ENCODE data around the gene TK2. TPM values are rescaled to one million over a fixed set of nuclear protein-coding genes. Genes with fewer than 3 reads are reported as not detected.

The TK2 gene
- total RNA-seq, 1 donor, result 73.5 TPM

DNA sequence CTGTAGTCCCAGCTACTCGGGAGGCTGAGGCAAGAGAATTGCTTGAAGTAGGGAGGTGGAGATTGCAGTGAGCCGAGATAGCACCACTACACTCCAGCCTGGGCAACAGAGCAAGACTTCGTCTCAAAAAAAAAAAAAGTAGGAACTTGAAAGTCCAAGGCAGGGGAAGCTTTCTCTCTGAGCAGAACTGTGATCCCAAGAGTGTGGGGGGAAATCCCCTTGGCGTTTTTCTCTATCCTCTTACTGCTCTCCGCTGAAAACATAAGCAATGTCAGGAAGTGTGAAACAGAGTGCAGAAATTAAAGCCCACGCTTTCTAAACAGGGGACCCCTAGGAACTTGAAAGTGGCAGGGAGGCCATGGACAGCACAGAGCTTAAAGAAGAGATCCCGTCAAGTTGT, 44.8 kb upstream of the TK2 start:
- Histone ChIP-seq H3K27ac (ENCODE audit: low read depth, low read length) (no peak overlapping the region), H3K79me2 (ENCODE audit: insufficient read depth, low read length) (no peaks in the 10 kb centered on the region), H3K4me2 (ENCODE audit: insufficient read depth, low read length) (no peak overlapping the region), H3K4me1 (ENCODE audit: insufficient read depth, low read length) (no peaks in the 10 kb centered on the region), H3K9me3 (ENCODE audit: low read depth, low read length) (no peaks in the 10 kb centered on the region), H4K20me1 (ENCODE audit: insufficient read depth, low read length) (no peaks in the 10 kb centered on the region), H3K27me3 (ENCODE audit: insufficient read depth, low read length) (no peaks in the 10 kb centered on the region), H3K4me3 (ENCODE audit: insufficient read depth, low read length) (no peak overlapping the region), H3K36me3 (ENCODE audit: insufficient read depth, low read length) (no peaks in the 10 kb centered on the region), H2AFZ (ENCODE audit: low read length) (no peak overlapping the region)
- DNase-seq (ENCODE audit: insufficient read length, low spot score, missing footprints), result no peak
- TF ChIP-seq, protein P1, sequence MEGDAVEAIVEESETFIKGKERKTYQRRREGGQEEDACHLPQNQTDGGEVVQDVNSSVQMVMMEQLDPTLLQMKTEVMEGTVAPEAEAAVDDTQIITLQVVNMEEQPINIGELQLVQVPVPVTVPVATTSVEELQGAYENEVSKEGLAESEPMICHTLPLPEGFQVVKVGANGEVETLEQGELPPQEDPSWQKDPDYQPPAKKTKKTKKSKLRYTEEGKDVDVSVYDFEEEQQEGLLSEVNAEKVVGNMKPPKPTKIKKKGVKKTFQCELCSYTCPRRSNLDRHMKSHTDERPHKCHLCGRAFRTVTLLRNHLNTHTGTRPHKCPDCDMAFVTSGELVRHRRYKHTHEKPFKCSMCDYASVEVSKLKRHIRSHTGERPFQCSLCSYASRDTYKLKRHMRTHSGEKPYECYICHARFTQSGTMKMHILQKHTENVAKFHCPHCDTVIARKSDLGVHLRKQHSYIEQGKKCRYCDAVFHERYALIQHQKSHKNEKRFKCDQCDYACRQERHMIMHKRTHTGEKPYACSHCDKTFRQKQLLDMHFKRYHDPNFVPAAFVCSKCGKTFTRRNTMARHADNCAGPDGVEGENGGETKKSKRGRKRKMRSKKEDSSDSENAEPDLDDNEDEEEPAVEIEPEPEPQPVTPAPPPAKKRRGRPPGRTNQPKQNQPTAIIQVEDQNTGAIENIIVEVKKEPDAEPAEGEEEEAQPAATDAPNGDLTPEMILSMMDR (IDR thresholded peaks at IDR 0.05; ENCODE audit: extremely low read depth, low read depth, low read length), result no peak

DNA sequence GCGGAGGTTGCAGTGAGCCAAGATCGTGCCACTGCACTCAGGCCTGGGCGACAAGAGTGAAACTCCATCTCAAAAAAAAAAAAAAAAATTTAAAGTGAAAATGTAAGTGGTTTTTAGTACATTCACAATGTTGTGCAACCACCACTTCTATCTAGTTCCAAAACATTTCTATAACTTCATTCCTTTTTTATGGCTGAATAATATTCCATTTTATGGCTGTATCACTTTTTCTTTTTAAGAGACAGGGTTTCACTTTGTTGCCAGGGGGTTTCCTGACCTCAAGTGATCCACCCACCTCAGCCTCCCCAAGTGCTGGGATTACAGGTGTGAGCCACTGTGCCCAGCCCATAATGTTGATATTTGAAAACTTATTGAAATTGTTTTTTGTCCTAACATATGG, 42.9 kb upstream of the TK2 start:
- H2AFZ ChIP-seq (ENCODE audit: low read length), result no peak overlapping the region
- no peaks in the 10 kb centered on the region for H3K9me3 ChIP-seq (ENCODE audit: low read depth, low read length)
- no peaks in the 10 kb centered on the region for H3K79me2 ChIP-seq (ENCODE audit: insufficient read depth, low read length)
- H3K4me2 ChIP-seq (ENCODE audit: insufficient read depth, low read length), result no peak overlapping the region
- no peak overlapping the region for H3K27ac ChIP-seq (ENCODE audit: low read depth, low read length)
- no peak for DNase-seq (ENCODE audit: insufficient read length, low spot score, missing footprints)
- H3K27me3 ChIP-seq (ENCODE audit: insufficient read depth, low read length), result no peaks in the 10 kb centered on the region
- TF ChIP-seq, protein P1 (IDR thresholded peaks at IDR 0.05; ENCODE audit: extremely low read depth, low read depth, low read length), result no peak
- no peaks in the 10 kb centered on the region for H3K36me3 ChIP-seq (ENCODE audit: insufficient read depth, low read length)
- no peak overlapping the region for H3K4me3 ChIP-seq (ENCODE audit: insufficient read depth, low read length)
- H4K20me1 ChIP-seq (ENCODE audit: insufficient read depth, low read length), result no peaks in the 10 kb centered on the region
- H3K4me1 ChIP-seq (ENCODE audit: insufficient read depth, low read length), result peaks cover 2% of the 10 kb centered on the region

DNA sequence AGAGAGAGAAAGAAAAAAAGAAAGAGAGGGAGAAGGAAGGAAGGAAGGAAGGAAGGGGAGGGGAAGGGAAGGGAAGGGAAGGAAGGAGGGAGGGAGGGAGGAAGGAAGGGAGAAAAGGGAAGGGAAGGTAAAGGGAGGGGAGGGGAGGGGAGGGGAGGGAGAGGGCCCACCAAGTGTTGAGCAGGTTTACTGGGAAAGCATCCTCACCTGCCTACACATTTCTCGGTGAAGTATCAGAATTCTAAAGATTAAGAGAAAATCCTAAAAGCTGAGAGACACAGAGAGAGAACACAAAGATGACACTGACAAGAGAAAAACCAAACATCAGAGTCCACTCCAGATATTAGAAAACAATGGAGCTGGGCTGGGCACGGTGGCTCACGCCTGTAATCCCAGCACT, 42.3 kb upstream of the TK2 start:
- H3K9me3 ChIP-seq (ENCODE audit: low read depth, low read length), result no peaks in the 10 kb centered on the region
- TF ChIP-seq, protein P1 (IDR thresholded peaks at IDR 0.05; ENCODE audit: extremely low read depth, low read depth, low read length), result no peak
- DNase-seq (ENCODE audit: insufficient read length, low spot score, missing footprints), result no peak
- no peaks in the 10 kb centered on the region for H4K20me1 ChIP-seq (ENCODE audit: insufficient read depth, low read length)
- H3K4me1 ChIP-seq (ENCODE audit: insufficient read depth, low read length), result peaks cover 4% of the 10 kb centered on the region
- H3K27ac ChIP-seq (ENCODE audit: low read depth, low read length), result no peak overlapping the region
- no peak overlapping the region for H2AFZ ChIP-seq (ENCODE audit: low read length)
- no peak overlapping the region for H3K4me2 ChIP-seq (ENCODE audit: insufficient read depth, low read length)
- H3K36me3 ChIP-seq (ENCODE audit: insufficient read depth, low read length), result no peaks in the 10 kb centered on the region
- no peaks in the 10 kb centered on the region for H3K27me3 ChIP-seq (ENCODE audit: insufficient read depth, low read length)
- H3K4me3 ChIP-seq (ENCODE audit: insufficient read depth, low read length), result no peak overlapping the region
- H3K79me2 ChIP-seq (ENCODE audit: insufficient read depth, low read length), result no peaks in the 10 kb centered on the region

DNA sequence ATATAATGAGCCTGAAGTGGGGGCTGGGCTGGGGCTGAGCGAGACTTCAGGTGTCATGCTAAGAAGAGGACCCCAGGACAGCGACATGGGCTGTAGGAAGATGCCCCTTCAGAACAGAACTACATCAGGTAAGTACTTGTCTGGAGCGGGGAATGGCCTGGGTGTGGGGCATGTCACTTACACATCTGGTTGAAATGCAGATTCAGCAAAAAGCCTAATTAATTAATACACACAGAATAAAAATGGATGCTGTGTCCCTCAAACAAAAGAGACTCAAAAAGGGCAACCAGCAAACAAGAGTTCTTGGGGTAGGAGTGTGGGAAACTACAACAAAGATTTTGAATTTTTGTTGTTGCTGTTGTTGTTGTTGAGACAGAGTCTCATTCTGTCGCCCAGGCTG, 41.1 kb upstream of the TK2 start:
- no peak overlapping the region for H3K4me3 ChIP-seq (ENCODE audit: insufficient read depth, low read length)
- H2AFZ ChIP-seq (ENCODE audit: low read length), result no peak overlapping the region
- no peaks in the 10 kb centered on the region for H3K79me2 ChIP-seq (ENCODE audit: insufficient read depth, low read length)
- no peaks in the 10 kb centered on the region for H3K27me3 ChIP-seq (ENCODE audit: insufficient read depth, low read length)
- H3K27ac ChIP-seq (ENCODE audit: low read depth, low read length), result no peak overlapping the region
- H3K9me3 ChIP-seq (ENCODE audit: low read depth, low read length), result no peaks in the 10 kb centered on the region
- H4K20me1 ChIP-seq (ENCODE audit: insufficient read depth, low read length), result no peaks in the 10 kb centered on the region
- no peak for DNase-seq (ENCODE audit: insufficient read length, low spot score, missing footprints)
- H3K4me1 ChIP-seq (ENCODE audit: insufficient read depth, low read length), result peaks cover 4% of the 10 kb centered on the region
- TF ChIP-seq, protein P1 (IDR thresholded peaks at IDR 0.05; ENCODE audit: extremely low read depth, low read depth, low read length), result no peak
- no peak overlapping the region for H3K4me2 ChIP-seq (ENCODE audit: insufficient read depth, low read length)
- no peaks in the 10 kb centered on the region for H3K36me3 ChIP-seq (ENCODE audit: insufficient read depth, low read length)
